Activated naive CD8-positive, alpha-beta T cell treated with anti-CD3 and anti-CD28 coated beads, Interleukin-2, amount 50 U/mL, for 24 hours (primary cell): ENCODE results near the gene LRRC25.
A peak's percentile ranks its signal among the peaks of the same experiment; 100 is the strongest.
"Not testable (repeated sequence)": the region's sequence is repeated elsewhere in the genome, so short reads cannot be mapped to it uniquely, and the experiment has no call there.

Source experiments
- ATAC-seq: fragments of 150-1000 bp; cut with Tn5 transposase; one replicate; pipeline ENCODE4 v1.10.0; 2021
- DNase-seq: peaks from one replicate; pipeline ENCODE4 v3.0.0; 2021
- H3K27ac Mint-ChIP-seq: one replicate; pipeline ENCODE4 v1.8.0; 2021; ENCODE audit warnings: mild to moderate bottlenecking, mixed read lengths
- H3K27me3 Mint-ChIP-seq: one replicate; pipeline ENCODE4 v1.8.0; 2021; ENCODE audit warnings: mixed read lengths
- H3K36me3 Mint-ChIP-seq: one replicate; pipeline ENCODE4 v1.8.0; 2021; ENCODE audit warnings: low read depth, mixed read lengths
- H3K4me1 Mint-ChIP-seq: one replicate; pipeline ENCODE4 v1.8.0; 2021; ENCODE audit warnings: mixed read lengths
- H3K4me3 Mint-ChIP-seq: one replicate; pipeline ENCODE4 v1.8.0; 2021; ENCODE audit warnings: mild to moderate bottlenecking, moderate library complexity, mixed read lengths
- H3K9me3 Mint-ChIP-seq: one replicate; pipeline ENCODE4 v1.8.0; 2021; ENCODE audit warnings: mixed read lengths

LRRC25 gene

GRCh38 chr19:18412610-18413239 lies 15.3 kb upstream of the LRRC25 start:
- no peak for DNase-seq
- Mint-ChIP-seq H3K36me3 (no peaks in the 10 kb centered on the region), H3K9me3 (no peaks in the 10 kb centered on the region), H3K4me3 (no peak overlapping the region), H3K27me3 (peaks cover 25% of the 10 kb centered on the region), H3K4me1 (peaks cover 36% of the 10 kb centered on the region), H3K27ac (no peak overlapping the region)
- no peak for ATAC-seq

GRCh38 chr19:18408053-18408476 lies 10.6 kb upstream of the LRRC25 start:
- Mint-ChIP-seq H3K27ac (no peak overlapping the region), H3K36me3 (no peaks in the 10 kb centered on the region), H3K9me3 (no peaks in the 10 kb centered on the region), H3K4me3 (no peak overlapping the region), H3K27me3 (peaks cover 3% of the 10 kb centered on the region), H3K4me1 (peaks cover 5% of the 10 kb centered on the region)
- ATAC-seq (no peak), DNase-seq (peak; percentile 54)

- peaks cover 7% of the 10 kb centered on the region for H3K4me1 Mint-ChIP-seq
- peaks cover 3% of the 10 kb centered on the region for H3K27me3 Mint-ChIP-seq
- no peak for DNase-seq
- H3K9me3 Mint-ChIP-seq: no peaks in the 10 kb centered on the region
- H3K27ac Mint-ChIP-seq: no peak overlapping the region
- no peak overlapping the region for H3K4me3 Mint-ChIP-seq
- H3K36me3 Mint-ChIP-seq: no peaks in the 10 kb centered on the region
- ATAC-seq: no peak
Measured at GRCh38 chr19:18406749-18407148, 9.3 kb upstream of the LRRC25 start.

GRCh38 chr19:18405754-18406153 lies 8.3 kb upstream of the LRRC25 start:
- H3K27me3 Mint-ChIP-seq, H3K27ac Mint-ChIP-seq, H3K9me3 Mint-ChIP-seq, DNase-seq, ATAC-seq, H3K4me1 Mint-ChIP-seq, H3K4me3 Mint-ChIP-seq, H3K36me3 Mint-ChIP-seq: not testable (repeated sequence)

- DNase-seq, H3K27ac Mint-ChIP-seq, H3K4me3 Mint-ChIP-seq, H3K4me1 Mint-ChIP-seq, H3K36me3 Mint-ChIP-seq, H3K27me3 Mint-ChIP-seq, ATAC-seq, H3K9me3 Mint-ChIP-seq: not testable (repeated sequence)
Measured at GRCh38 chr19:18402455-18403248, 5.2 kb upstream of the LRRC25 start.

GRCh38 chr19:18401580-18402112 lies 4.2 kb upstream of the LRRC25 start:
- H3K27ac Mint-ChIP-seq: no peak overlapping the region
- H3K4me3 Mint-ChIP-seq: no peak overlapping the region
- H3K4me1 Mint-ChIP-seq: peaks cover 6% of the 10 kb centered on the region
- no peak for DNase-seq
- no peaks in the 10 kb centered on the region for H3K36me3 Mint-ChIP-seq
- no peaks in the 10 kb centered on the region for H3K9me3 Mint-ChIP-seq
- peak; percentile 28 for ATAC-seq
- peaks cover 11% of the 10 kb centered on the region for H3K27me3 Mint-ChIP-seq

GRCh38 chr19:18399008-18399407 lies 1.6 kb upstream of the LRRC25 start:
- Mint-ChIP-seq H3K36me3 (no peaks in the 10 kb centered on the region), H3K9me3 (no peaks in the 10 kb centered on the region), H3K4me3 (no peak overlapping the region), H3K27ac (no peak overlapping the region), H3K27me3 (peaks cover 14% of the 10 kb centered on the region), H3K4me1 (peaks cover 6% of the 10 kb centered on the region)
- ATAC-seq (no peak), DNase-seq (no peak)

- Mint-ChIP-seq H3K4me3 (no peak overlapping the region), H3K27me3 (peaks cover 17% of the 10 kb centered on the region), H3K27ac (no peak overlapping the region), H3K4me1 (peaks cover 6% of the 10 kb centered on the region), H3K9me3 (no peaks in the 10 kb centered on the region), H3K36me3 (no peaks in the 10 kb centered on the region)
- DNase-seq (no peak), ATAC-seq (no peak)
Measured at GRCh38 chr19:18396471-18397241, 766 bp downstream of the LRRC25 start.

- H3K4me3 Mint-ChIP-seq: no peak overlapping the region
- H3K9me3 Mint-ChIP-seq: no peaks in the 10 kb centered on the region
- no peaks in the 10 kb centered on the region for H3K36me3 Mint-ChIP-seq
- H3K27me3 Mint-ChIP-seq: peaks cover 31% of the 10 kb centered on the region
- H3K27ac Mint-ChIP-seq: no peak overlapping the region
- ATAC-seq (no peak), DNase-seq (no peak)
- H3K4me1 Mint-ChIP-seq: peaks cover 4% of the 10 kb centered on the region
Measured at GRCh38 chr19:18393836-18394235, 3.6 kb downstream of the LRRC25 start.

- Mint-ChIP-seq H3K27me3 (peaks cover 31% of the 10 kb centered on the region), H3K36me3 (no peaks in the 10 kb centered on the region), H3K4me1 (peaks cover 6% of the 10 kb centered on the region), H3K4me3 (no peak overlapping the region), H3K27ac (no peak overlapping the region), H3K9me3 (no peaks in the 10 kb centered on the region)
- ATAC-seq (no peak), DNase-seq (no peak)
Measured at GRCh38 chr19:18392926-18393325, 4.5 kb downstream of the LRRC25 start.

GRCh38 chr19:18392417-18392816 lies 5.0 kb downstream of the LRRC25 start:
- Mint-ChIP-seq H3K27ac (no peak overlapping the region), H3K27me3 (peaks cover 33% of the 10 kb centered on the region), H3K36me3 (no peaks in the 10 kb centered on the region), H3K4me1 (peaks cover 10% of the 10 kb centered on the region), H3K4me3 (no peak overlapping the region), H3K9me3 (no peaks in the 10 kb centered on the region)
- DNase-seq: no peak
- ATAC-seq: no peak

- Mint-ChIP-seq H3K27me3 (peaks cover 36% of the 10 kb centered on the region), H3K36me3 (no peaks in the 10 kb centered on the region), H3K4me3 (no peak overlapping the region), H3K4me1 (peaks cover 11% of the 10 kb centered on the region), H3K27ac (no peak overlapping the region), H3K9me3 (no peaks in the 10 kb centered on the region)
- ATAC-seq: no peak
- no peak for DNase-seq
Measured at GRCh38 chr19:18391509-18392075, 5.8 kb downstream of the LRRC25 start.

- H3K27ac Mint-ChIP-seq: no peak overlapping the region
- DNase-seq (no peak), ATAC-seq (no peak)
- H3K4me1 Mint-ChIP-seq: peaks cover 11% of the 10 kb centered on the region
- H3K27me3 Mint-ChIP-seq: peaks cover 46% of the 10 kb centered on the region
- no peak overlapping the region for H3K4me3 Mint-ChIP-seq
- no peaks in the 10 kb centered on the region for H3K9me3 Mint-ChIP-seq
- no peaks in the 10 kb centered on the region for H3K36me3 Mint-ChIP-seq
Measured at GRCh38 chr19:18390065-18390907, 7.1 kb downstream of the LRRC25 start.

GRCh38 chr19:18389726-18390064 lies 7.7 kb downstream of the LRRC25 start:
- H3K4me3 Mint-ChIP-seq: no peak overlapping the region
- peaks cover 49% of the 10 kb centered on the region for H3K27me3 Mint-ChIP-seq
- H3K27ac Mint-ChIP-seq: no peak overlapping the region
- DNase-seq (no peak), ATAC-seq (no peak)
- no peaks in the 10 kb centered on the region for H3K36me3 Mint-ChIP-seq
- H3K4me1 Mint-ChIP-seq: peaks cover 11% of the 10 kb centered on the region
- no peaks in the 10 kb centered on the region for H3K9me3 Mint-ChIP-seq
